Measurements from ENCODE around the gene COL26A1.

- no peak for TF ChIP-seq POLR2A (IDR thresholded peaks at IDR 0.05)
- TF ChIP-seq CTCF (IDR thresholded peaks at IDR 0.05) = no peak
Observed at GRCh38 chr7:101373812-101374614, 11.3 kb downstream of the COL26A1 start.
